Small intestine (tissue), 7 donors: ENCODE data around the gene ASB10. TPM values are rescaled to one million over a fixed set of nuclear protein-coding genes. Genes with fewer than 3 reads are reported as not detected.

ENCODE experiments used
- DNase-seq, 2 donors: peaks; one replicate each; pipeline versions ENCODE4 v3.0.0 to v3.0.0-alpha.2; 2013
- FAIRE-seq: peaks from 2 replicates; lab custom pipeline; 2012; peaks lifted over from hg19 to GRCh38; lab: Jason Lieb, UNC
- H3K27ac ChIP-seq, 3 donors: one replicate each; pipeline ENCODE4 v1.5.1; 2013; ENCODE audit warnings: low read length in 2 of 3, mild to moderate bottlenecking in 2 of 3, control low read depth in 1 of 3, inconsistent platforms in 1 of 3, low read depth in 1 of 3, moderate library complexity in 1 of 3
- H3K27me3 ChIP-seq, 3 donors: one replicate each; pipeline ENCODE4 v1.6.1; 2013; ENCODE audit warnings: low read length in 3 of 3, inconsistent platforms in 1 of 3; ENCODE audit not compliant: control insufficient read depth in 3 of 3, insufficient read depth in 3 of 3
- H3K36me3 ChIP-seq, 3 donors: one replicate each; pipeline ENCODE4 v1.6.1; 2013; ENCODE audit warnings: low read length in 3 of 3, inconsistent platforms in 1 of 3, low read depth in 1 of 3, mild to moderate bottlenecking in 1 of 3, moderate library complexity in 1 of 3; ENCODE audit not compliant: control insufficient read depth in 3 of 3, insufficient read depth in 2 of 3
- H3K4me1 ChIP-seq, 3 donors: one replicate each; pipeline ENCODE4 v1.6.1; 2013; ENCODE audit warnings: low read length in 2 of 3, inconsistent platforms in 1 of 3, low read depth in 1 of 3, mild to moderate bottlenecking in 1 of 3, moderate library complexity in 1 of 3; ENCODE audit not compliant: control insufficient read depth in 3 of 3, insufficient read depth in 2 of 3
- H3K4me3 ChIP-seq, 3 donors: one replicate each; pipeline ENCODE4 v1.5.1; 2013; ENCODE audit warnings: low read length in 3 of 3, control low read depth in 1 of 3, inconsistent platforms in 1 of 3, low read depth in 1 of 3, mild to moderate bottlenecking in 1 of 3, moderate library complexity in 1 of 3
- H3K9me3 ChIP-seq, 2 donors: one replicate each; pipeline ENCODE4 v1.6.1; 2013; ENCODE audit warnings: low read depth in 1 of 2, low read length in 1 of 2; ENCODE audit not compliant: control insufficient read depth in 2 of 2, insufficient read depth in 1 of 2
- WGBS, 3 donors: extraction: QIAGEN DNeasy Blood & Tissue Kit; methylation state at CpG; one replicate each; pipeline ENCODE4 v1.1.7; 2013; 5-methylcytosine and 5-hydroxymethylcytosine counted together
- polyA plus RNA-seq, 4 donors: library from polyadenylated mRNA; stranded (reverse) in 3 of 4; unstranded in 1 of 4; fragments of 200-250 nt in 3 of 4; fragments of 120-200 nt in 1 of 4; gene quantifications; one replicate each; pipeline versions ENCODE4 v1.2.1 to v1.2.3, GENCODE V29; 2013
- donor health status: healthy with polysubstance abuse.
- donor health status: control.
- donor health status: control.
- donor health status: Bipolar disorder and iron deficiency.
- donor health status: healthy.

Gene ASB10
- polyA plus RNA-seq, 4 donors: not detected

- peaks cover 8 to 84% (median 12%) of the 10 kb centered on the region in 3 donors for H3K36me3 ChIP-seq
- FAIRE-seq: no peak
- no peak for DNase-seq
These were observed 46.2 kb downstream of the ASB10 start for GRCh38 chr7:151140826-151141225.

GRCh38 chr7:151139791-151140190 is 47.3 kb downstream of the ASB10 start:
- Histone ChIP-seq H3K9me3 (no peaks in the 10 kb centered on the region), H3K4me3 (no peak overlapping the region), H3K27me3 (no peaks in the 10 kb centered on the region), H3K36me3 (peaks cover 8 to 92% (median 12%) of the 10 kb centered on the region in 3 donors), H3K27ac (no peak overlapping the region), H3K4me1 (peaks cover 0 to 19% (median 0%) of the 10 kb centered on the region in 3 donors)
- DNase-seq (no peak), FAIRE-seq (no peak)
- WGBS, 3 donors: 89 to 92% (median 90%) methylated on average over 9 of the region's 9 CpGs

More at GRCh38 chr7:151140826-151141225, 46.2 kb downstream of the ASB10 start:
- no peaks in the 10 kb centered on the region for H3K27me3 ChIP-seq
- peaks cover 0 to 19% (median 0%) of the 10 kb centered on the region in 3 donors for H3K4me1 ChIP-seq
- H3K9me3 ChIP-seq: no peaks in the 10 kb centered on the region
- H3K27ac ChIP-seq: no peak overlapping the region
- H3K4me3 ChIP-seq: no peak overlapping the region
- 95 to 99% (median 98%) methylated on average over 7 of the region's 7 CpGs for whole genome bisulfite sequencing, 3 donors

GRCh38 chr7:151139071-151139790 is 47.8 kb downstream of the ASB10 start:
- FAIRE-seq: no peak
- Histone ChIP-seq H3K9me3 (no peaks in the 10 kb centered on the region), H3K36me3 (peaks cover 8 to 94% (median 12%) of the 10 kb centered on the region in 3 donors), H3K4me1 (peaks cover 0 to 19% (median 0%) of the 10 kb centered on the region in 3 donors), H3K27me3 (no peaks in the 10 kb centered on the region), H3K4me3 (no peak overlapping the region), H3K27ac (no peak overlapping the region)
- no peak for DNase-seq
- 85 to 89% (median 88%) methylated on average over 16 to 18 of the region's 18 CpGs for WGBS, 3 donors

GRCh38 chr7:151138153-151138851 is 48.7 kb downstream of the ASB10 start:
- Histone ChIP-seq H3K9me3 (peaks cover 0 to 4% of the 10 kb centered on the region in 2 donors), H3K36me3 (peaks cover 8 to 94% (median 12%) of the 10 kb centered on the region in 3 donors), H3K27me3 (no peaks in the 10 kb centered on the region), H3K4me3 (no peak overlapping the region), H3K4me1 (peaks cover 0 to 19% (median 0%) of the 10 kb centered on the region in 3 donors), H3K27ac (no peak overlapping the region)
- DNase-seq: no peak
- no peak for FAIRE-seq
- 87 to 96% (median 92%) methylated on average over 30 of the region's 30 CpGs for WGBS, 3 donors

GRCh38 chr7:151137791-151138152 is 49.3 kb downstream of the ASB10 start:
- FAIRE-seq: no peak
- no peak for DNase-seq
- H3K4me1 ChIP-seq: peaks cover 0 to 13% (median 0%) of the 10 kb centered on the region in 3 donors
- no peak overlapping the region for H3K4me3 ChIP-seq
- WGBS, 3 donors: 94 to 97% (median 94%) methylated on average over 11 of the region's 11 CpGs
- H3K27me3 ChIP-seq: no peaks in the 10 kb centered on the region
- H3K27ac ChIP-seq: no peak overlapping the region
- H3K36me3 ChIP-seq: peaks cover 7 to 94% (median 11%) of the 10 kb centered on the region in 3 donors
- H3K9me3 ChIP-seq: peaks cover 0 to 9% of the 10 kb centered on the region in 2 donors

GRCh38 chr7:151137076-151137675 is 49.9 kb downstream of the ASB10 start:
- H3K9me3 ChIP-seq: peaks cover 0 to 15% of the 10 kb centered on the region in 2 donors
- no peak overlapping the region for H3K4me3 ChIP-seq
- peaks cover 8 to 94% (median 12%) of the 10 kb centered on the region in 3 donors for H3K36me3 ChIP-seq
- no peaks in the 10 kb centered on the region for H3K27me3 ChIP-seq
- DNase-seq (no peak), FAIRE-seq (no peak)
- WGBS, 3 donors: 89 to 95% (median 95%) methylated on average over 22 of the region's 22 CpGs
- peaks cover 0 to 7% (median 0%) of the 10 kb centered on the region in 3 donors for H3K4me1 ChIP-seq
- H3K27ac ChIP-seq: no peak overlapping the region

GRCh38 chr7:151135866-151136843 is 50.9 kb downstream of the ASB10 start:
- H3K36me3 ChIP-seq: peaks cover 5 to 94% (median 12%) of the 10 kb centered on the region in 3 donors
- 93 to 95% (median 94%) methylated on average over 33 of the region's 33 CpGs for WGBS, 3 donors
- H3K4me1 ChIP-seq: peaks cover 0 to 2% (median 0%) of the 10 kb centered on the region in 3 donors
- no peak overlapping the region for H3K4me3 ChIP-seq
- FAIRE-seq (no peak), DNase-seq (no peak)
- H3K9me3 ChIP-seq: peaks cover 0 to 17% of the 10 kb centered on the region in 2 donors
- H3K27ac ChIP-seq: no peak overlapping the region
- H3K27me3 ChIP-seq: no peaks in the 10 kb centered on the region
